Measurements from ENCODE around the gene USP37.

GRCh38 chr2:218564056-218564455 lies 4.1 kb downstream of the USP37 start:
- TF ChIP-seq TAF1 (IDR thresholded peaks at IDR 0.05; ENCODE audit: borderline replicate concordance, insufficient read depth, low read length) (no peak), POLR2AphosphoS5 (IDR thresholded peaks at IDR 0.05; ENCODE audit: low read depth, low read length) (no peak), REST (IDR thresholded peaks at IDR 0.05; ENCODE audit: insufficient read depth in 1 of 2, low read depth in 2 of 2, low read length in 2 of 2) (no peak), SIN3A (IDR thresholded peaks at IDR 0.05; ENCODE audit: borderline replicate concordance, insufficient read depth, low read length) (no peak)

All from PFSK-1 (cell line).